KMS-11 (cell line): Measurements from ENCODE around the gene ACSM2A.

Source experiments
- H2AFZ ChIP-seq: fragments of 200-600 bp; sonication (generic); 2 replicates; pipeline ENCODE4 v1.6.1; 2016; ENCODE audit warnings: antibody characterized with exemption, mixed run types, low read depth
- H3K27ac ChIP-seq: fragments of 200-600 bp; sonication (generic); 2 replicates; pipeline ENCODE4 v1.6.1; 2016; ENCODE audit warnings: mild to moderate bottlenecking, mixed run types
- H3K27me3 ChIP-seq: fragments of 200-600 bp; sonication (generic); 2 replicates; pipeline ENCODE4 v1.6.1; 2017; ENCODE audit warnings: mild to moderate bottlenecking, low read depth, mixed run types, moderate library complexity; ENCODE audit not compliant: insufficient read depth
- H3K36me3 ChIP-seq: fragments of 200-600 bp; sonication (generic); 2 replicates; pipeline ENCODE4 v1.6.1; 2017; ENCODE audit warnings: mild to moderate bottlenecking, mixed run types; ENCODE audit not compliant: insufficient read depth
- H3K4me1 ChIP-seq: fragments of 200-600 bp; sonication (generic); 2 replicates; pipeline ENCODE4 v1.6.1; 2016; ENCODE audit warnings: mild to moderate bottlenecking, low read depth, mixed run types; ENCODE audit not compliant: poor library complexity, severe bottlenecking
- H3K4me2 ChIP-seq: fragments of 200-600 bp; sonication (generic); 2 replicates; pipeline ENCODE4 v1.7.0; 2016; ENCODE audit warnings: mild to moderate bottlenecking, mixed run types
- H3K4me3 ChIP-seq: fragments of 200-600 bp; sonication (generic); IDR thresholded peaks from 2 replicates; pipeline ENCODE4 v1.6.1; 2017; ENCODE audit warnings: low read depth, low read length, mixed read lengths; ENCODE audit not compliant: insufficient read depth
- H3K79me2 ChIP-seq: fragments of 200-600 bp; sonication (generic); 2 replicates; pipeline ENCODE4 v1.6.1; 2016; ENCODE audit warnings: low read depth, mixed run types; ENCODE audit not compliant: insufficient read depth
- H3K9ac ChIP-seq: fragments of 200-600 bp; sonication (generic); 2 replicates; pipeline ENCODE4 v1.6.1; 2016; ENCODE audit warnings: mild to moderate bottlenecking, mixed run types
- H4K20me1 ChIP-seq: fragments of 200-600 bp; sonication (generic); 2 replicates; pipeline ENCODE4 v1.6.1; 2016; ENCODE audit warnings: mild to moderate bottlenecking, mixed run types; ENCODE audit not compliant: insufficient read depth
- CTCF ChIP-seq: fragments of 200-600 bp; sonication (generic); conservative IDR thresholded peaks from 2 replicates; pipeline ENCODE4 v1.6.1; 2017; ENCODE audit warnings: low read depth, mild to moderate bottlenecking, antibody characterized with exemption, low read length, moderate library complexity, mixed read lengths

Gene ACSM2A

DNA sequence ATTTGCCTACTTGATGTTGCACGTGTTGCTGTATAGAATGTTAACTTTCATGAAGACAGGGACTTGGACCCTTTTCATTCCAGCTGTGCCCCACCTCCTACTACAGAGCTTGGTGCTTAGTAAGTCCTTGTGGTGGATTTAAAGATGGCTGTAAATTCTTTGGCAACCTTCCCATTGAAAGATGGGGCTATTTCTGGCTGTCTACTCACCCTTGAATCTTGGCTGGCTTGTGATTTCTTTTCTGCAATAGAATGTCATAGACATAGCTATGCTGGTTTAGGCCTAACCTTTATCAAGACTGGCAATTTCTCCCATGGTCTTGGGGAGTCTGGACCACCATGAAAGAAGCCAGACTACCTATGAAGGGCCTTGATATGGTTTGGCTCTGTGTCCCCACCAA is 59.0 kb downstream of the ACSM2A start:
- no peak overlapping the region for H3K9ac ChIP-seq
- H3K4me3 ChIP-seq: no peak overlapping the region
- no peaks in the 10 kb centered on the region for H4K20me1 ChIP-seq
- no peak for TF ChIP-seq CTCF
- no peaks in the 10 kb centered on the region for H3K27me3 ChIP-seq
- H3K4me1 ChIP-seq: no peaks in the 10 kb centered on the region
- no peak overlapping the region for H3K4me2 ChIP-seq
- H2AFZ ChIP-seq: no peak overlapping the region
- no peaks in the 10 kb centered on the region for H3K36me3 ChIP-seq
- H3K27ac ChIP-seq: no peak overlapping the region
- no peaks in the 10 kb centered on the region for H3K79me2 ChIP-seq

GRCh38 chr16:20515688-20516090 is 64.4 kb downstream of the ACSM2A start:
- Histone ChIP-seq H4K20me1 (no peaks in the 10 kb centered on the region), H3K9ac (no peak overlapping the region), H2AFZ (no peak overlapping the region), H3K4me3 (no peak overlapping the region), H3K4me1 (no peaks in the 10 kb centered on the region), H3K27me3 (no peaks in the 10 kb centered on the region), H3K79me2 (no peaks in the 10 kb centered on the region), H3K36me3 (no peaks in the 10 kb centered on the region), H3K27ac (no peak overlapping the region), H3K4me2 (no peak overlapping the region)
- TF ChIP-seq CTCF: no peak

DNA sequence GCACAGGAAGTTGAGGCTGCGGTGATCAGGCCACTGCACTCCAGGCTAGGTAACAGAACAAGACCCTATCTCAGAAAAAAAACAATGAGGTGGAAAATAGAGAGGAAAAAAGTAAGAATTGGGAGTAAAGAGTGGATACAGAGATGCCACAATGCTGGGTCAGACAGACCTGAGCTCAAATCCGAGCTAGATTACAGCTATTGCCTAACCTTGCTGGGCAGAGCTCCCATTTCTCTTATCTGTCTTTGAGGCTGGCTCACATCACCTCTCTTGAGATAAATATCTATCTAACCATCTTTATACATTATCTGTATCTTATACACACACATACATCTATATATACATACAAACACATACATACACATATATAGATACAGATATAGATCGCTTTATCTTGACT is 65.8 kb downstream of the ACSM2A start:
- Histone ChIP-seq H3K36me3 (no peaks in the 10 kb centered on the region), H3K4me3 (no peak overlapping the region), H2AFZ (no peak overlapping the region), H3K27ac (no peak overlapping the region), H3K27me3 (no peaks in the 10 kb centered on the region), H3K4me1 (no peaks in the 10 kb centered on the region), H3K79me2 (no peaks in the 10 kb centered on the region), H3K9ac (no peak overlapping the region), H4K20me1 (no peaks in the 10 kb centered on the region), H3K4me2 (no peak overlapping the region)
- TF ChIP-seq CTCF: no peak

- no peak overlapping the region for H3K27ac ChIP-seq
Observed at GRCh38 chr16:20519231-20519630, 67.9 kb downstream of the ACSM2A start.

More at GRCh38 chr16:20519231-20519630, 67.9 kb downstream of the ACSM2A start:
- Histone ChIP-seq H3K27me3 (no peaks in the 10 kb centered on the region), H4K20me1 (no peaks in the 10 kb centered on the region), H2AFZ (no peak overlapping the region), H3K4me2 (no peak overlapping the region), H3K4me1 (no peaks in the 10 kb centered on the region), H3K36me3 (no peaks in the 10 kb centered on the region), H3K4me3 (no peak overlapping the region), H3K79me2 (no peaks in the 10 kb centered on the region), H3K9ac (no peak overlapping the region)
- TF ChIP-seq CTCF: no peak
